Measurements from ENCODE around the gene TRIM31.

The TRIM31 gene

DNA sequence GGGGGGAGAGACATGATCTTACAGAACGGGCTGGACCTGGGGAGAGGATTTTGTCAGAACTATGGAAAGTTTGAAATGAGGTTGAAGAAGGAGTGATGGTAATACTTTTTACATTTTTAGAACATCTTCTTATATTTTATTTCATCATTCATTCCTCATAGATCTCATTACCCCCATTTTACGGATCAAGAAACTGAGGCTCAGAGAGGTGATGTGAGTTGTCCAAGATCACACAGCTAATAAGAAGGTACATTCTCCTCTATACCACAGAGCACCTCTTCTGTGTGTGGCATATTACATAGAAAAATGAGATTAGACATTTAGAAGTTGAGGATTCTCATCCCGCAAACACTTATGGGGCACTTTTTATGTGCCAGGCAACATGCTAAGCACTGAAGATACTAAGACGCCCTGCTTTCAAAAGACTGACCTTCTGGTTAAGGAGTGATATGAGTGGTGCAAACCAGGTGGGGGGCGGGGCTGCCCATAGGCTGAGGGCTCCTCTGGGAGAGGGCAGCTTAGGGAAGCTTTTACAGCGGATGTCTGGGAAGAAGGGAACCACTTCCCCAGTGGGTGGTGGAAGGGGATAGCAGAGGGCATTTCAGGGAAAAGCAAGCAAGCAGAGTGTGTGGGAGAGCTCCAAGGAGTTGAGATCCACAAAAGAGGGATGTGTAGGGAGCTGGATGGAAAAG lies 19.9 kb downstream of the TRIM31 start:
- Mint-ChIP-seq H3K4me3 (no peak overlapping the region), H3K4me1 (ENCODE audit: low read depth) (peaks cover 3% of the 10 kb centered on the region), H3K27ac (no peak overlapping the region)

DNA sequence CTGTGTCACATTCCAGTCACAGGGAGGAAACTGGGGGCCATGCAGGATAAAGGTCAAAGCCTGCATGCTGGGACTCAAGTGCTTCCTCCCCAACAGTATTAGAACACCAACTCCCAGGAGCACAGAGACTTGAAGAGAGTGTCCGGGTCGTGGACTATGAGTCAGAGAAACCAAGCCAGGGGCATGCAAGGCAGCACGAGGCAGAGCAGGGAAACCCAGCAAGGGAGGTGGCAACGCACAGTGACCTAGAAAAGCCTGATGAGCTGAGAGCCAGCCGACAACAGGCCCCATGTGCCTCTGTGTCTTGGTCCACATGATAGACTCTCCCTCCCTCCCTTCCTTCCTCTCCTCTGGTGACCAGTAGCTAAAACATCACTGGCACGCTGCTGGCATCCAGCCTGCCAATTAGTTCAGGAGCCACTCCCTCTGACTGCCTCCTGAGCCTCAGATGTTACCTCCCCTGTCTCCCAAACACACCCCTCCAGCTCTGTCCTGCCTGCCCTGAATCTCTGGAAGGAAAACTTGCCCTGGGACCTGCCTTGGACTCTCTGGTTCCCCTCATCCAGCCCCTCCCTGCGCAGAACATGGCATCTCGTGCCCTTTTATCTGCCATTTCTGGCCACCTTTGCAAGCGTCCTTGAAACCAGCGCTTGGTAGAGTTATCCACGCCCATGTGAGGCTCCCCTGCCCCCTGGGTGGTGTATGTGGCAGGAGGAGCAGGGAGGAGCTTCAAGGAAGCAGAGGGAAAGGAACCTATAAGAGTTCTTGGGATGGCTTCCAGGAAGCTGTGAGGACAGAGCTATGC lies 21.1 kb downstream of the TRIM31 start:
- DNase-seq (ENCODE audit: low spot score), result no peak
- no peaks in the 10 kb centered on the region for H3K9me3 Mint-ChIP-seq
- H3K27me3 Mint-ChIP-seq (ENCODE audit: low read depth), result peaks cover 75% of the 10 kb centered on the region
- H3K36me3 Mint-ChIP-seq (ENCODE audit: low read depth), result no peaks in the 10 kb centered on the region
- no peak overlapping the region for H3K27ac Mint-ChIP-seq
- no peaks in the 10 kb centered on the region for H3K4me1 Mint-ChIP-seq (ENCODE audit: low read depth)
- no peak overlapping the region for H3K4me3 Mint-ChIP-seq

More for the DNA sequence above, 19.9 kb downstream of the TRIM31 start:
- no peak for DNase-seq (ENCODE audit: low spot score)
- Mint-ChIP-seq H3K27me3 (ENCODE audit: low read depth) (peaks cover 77% of the 10 kb centered on the region), H3K36me3 (ENCODE audit: low read depth) (no peaks in the 10 kb centered on the region), H3K9me3 (no peaks in the 10 kb centered on the region)

DNA sequence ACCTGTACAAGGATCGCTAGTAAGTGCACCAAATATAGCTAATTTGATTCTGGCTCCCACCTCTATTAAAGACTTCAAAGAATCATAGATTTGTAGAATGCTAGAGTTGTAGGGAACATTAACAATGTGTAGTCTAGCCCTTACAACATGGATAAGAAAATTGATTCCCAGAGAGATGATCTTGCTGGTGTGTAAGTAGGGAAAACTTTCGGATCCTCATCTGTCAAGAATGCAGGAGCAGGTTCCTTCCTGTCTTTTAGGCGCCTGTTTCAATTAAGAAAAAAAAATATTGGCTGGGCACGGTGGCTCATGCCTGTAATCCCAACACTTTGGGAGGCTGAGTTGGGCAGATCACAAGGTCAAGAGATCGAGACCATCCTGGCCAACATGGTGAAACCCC lies 25.0 kb downstream of the TRIM31 start:
- H3K9me3 Mint-ChIP-seq, result no peaks in the 10 kb centered on the region
- H3K36me3 Mint-ChIP-seq (ENCODE audit: low read depth), result no peaks in the 10 kb centered on the region
- H3K4me3 Mint-ChIP-seq, result no peak overlapping the region
- no peak overlapping the region for H3K27ac Mint-ChIP-seq
- no peaks in the 10 kb centered on the region for H3K4me1 Mint-ChIP-seq (ENCODE audit: low read depth)
- peaks cover 59% of the 10 kb centered on the region for H3K27me3 Mint-ChIP-seq (ENCODE audit: low read depth)
- DNase-seq (ENCODE audit: low spot score), result no peak

DNA sequence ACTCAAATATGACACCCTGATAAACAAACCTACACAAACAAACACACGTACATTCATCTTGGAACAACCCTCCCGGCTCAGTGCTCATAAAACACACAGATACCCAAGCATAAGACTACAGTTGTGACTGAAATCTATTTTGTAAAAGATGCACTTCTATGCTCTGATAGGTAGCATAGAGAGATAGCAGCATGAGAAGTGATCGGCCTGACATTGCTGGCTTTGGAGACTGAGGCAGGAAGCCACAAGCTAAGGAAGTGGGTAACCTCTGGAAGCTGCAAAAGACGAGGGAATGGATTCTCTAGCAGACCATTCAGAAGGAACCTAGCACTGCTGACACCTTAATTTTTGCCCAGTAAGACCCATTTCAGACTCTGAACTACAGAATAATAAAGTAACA lies 35.7 kb downstream of the TRIM31 start:
- Mint-ChIP-seq H3K27ac (no peak overlapping the region), H3K4me3 (peak overlapping the region; percentile 42), H3K4me1 (ENCODE audit: low read depth) (peaks cover 24% of the 10 kb centered on the region), H3K36me3 (ENCODE audit: low read depth) (peaks cover 4% of the 10 kb centered on the region), H3K27me3 (ENCODE audit: low read depth) (peaks cover 73% of the 10 kb centered on the region), H3K9me3 (no peaks in the 10 kb centered on the region)
- no peak for DNase-seq (ENCODE audit: low spot score)

DNA sequence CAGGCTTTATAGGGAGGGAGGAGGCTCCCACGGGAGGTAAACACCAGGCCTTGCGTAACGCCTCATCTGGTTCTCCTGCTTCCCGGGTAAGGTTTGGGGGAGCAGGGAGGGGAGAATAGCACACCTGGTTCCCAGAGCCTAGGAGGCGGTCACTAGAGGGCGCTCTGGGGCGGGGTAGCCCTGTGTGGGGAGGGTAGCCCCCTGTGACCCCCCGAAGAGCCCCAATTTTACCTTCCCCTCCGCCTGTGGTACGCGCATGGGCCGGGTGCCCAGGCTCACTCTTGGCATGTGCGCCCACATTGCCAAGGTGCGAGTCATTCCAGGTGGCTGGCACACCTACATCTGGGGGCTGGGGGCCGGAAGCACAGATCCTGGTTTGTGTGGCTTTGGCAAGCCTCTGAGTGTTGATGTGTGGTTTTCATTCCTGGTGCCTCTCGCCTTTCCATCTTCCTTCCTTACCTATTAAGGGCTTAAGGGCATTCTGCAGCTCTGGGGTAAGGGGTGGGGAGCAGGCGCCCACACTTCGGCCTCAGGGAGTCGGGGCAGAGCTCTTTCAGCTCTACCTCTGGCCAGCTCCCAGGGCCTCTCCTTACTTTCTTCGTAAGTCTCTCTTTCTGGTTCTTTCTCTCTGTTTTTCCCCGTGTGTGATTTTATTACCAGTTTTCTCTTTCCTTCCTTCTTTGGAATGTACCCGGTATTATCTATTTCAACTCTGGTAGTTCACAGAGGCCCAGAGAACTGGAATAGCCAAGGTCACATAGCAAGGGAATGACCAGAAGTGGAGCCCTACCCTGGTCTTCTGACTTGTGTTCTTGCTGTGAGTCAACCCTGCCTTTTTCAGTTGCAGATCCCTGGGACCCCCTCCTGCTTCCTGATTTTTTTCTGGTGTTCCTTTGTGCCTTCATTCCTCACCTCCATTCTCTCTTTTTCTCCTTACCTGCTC lies 36.8 kb downstream of the TRIM31 start:
- no peak overlapping the region for H3K27ac Mint-ChIP-seq
- no peak for DNase-seq (ENCODE audit: low spot score)
- H3K36me3 Mint-ChIP-seq (ENCODE audit: low read depth), result peaks cover 9% of the 10 kb centered on the region
- H3K4me3 Mint-ChIP-seq, result peak overlapping the region; percentile 59
- peaks cover 29% of the 10 kb centered on the region for H3K4me1 Mint-ChIP-seq (ENCODE audit: low read depth)
- H3K27me3 Mint-ChIP-seq (ENCODE audit: low read depth), result peaks cover 82% of the 10 kb centered on the region
- H3K9me3 Mint-ChIP-seq, result no peaks in the 10 kb centered on the region

DNA sequence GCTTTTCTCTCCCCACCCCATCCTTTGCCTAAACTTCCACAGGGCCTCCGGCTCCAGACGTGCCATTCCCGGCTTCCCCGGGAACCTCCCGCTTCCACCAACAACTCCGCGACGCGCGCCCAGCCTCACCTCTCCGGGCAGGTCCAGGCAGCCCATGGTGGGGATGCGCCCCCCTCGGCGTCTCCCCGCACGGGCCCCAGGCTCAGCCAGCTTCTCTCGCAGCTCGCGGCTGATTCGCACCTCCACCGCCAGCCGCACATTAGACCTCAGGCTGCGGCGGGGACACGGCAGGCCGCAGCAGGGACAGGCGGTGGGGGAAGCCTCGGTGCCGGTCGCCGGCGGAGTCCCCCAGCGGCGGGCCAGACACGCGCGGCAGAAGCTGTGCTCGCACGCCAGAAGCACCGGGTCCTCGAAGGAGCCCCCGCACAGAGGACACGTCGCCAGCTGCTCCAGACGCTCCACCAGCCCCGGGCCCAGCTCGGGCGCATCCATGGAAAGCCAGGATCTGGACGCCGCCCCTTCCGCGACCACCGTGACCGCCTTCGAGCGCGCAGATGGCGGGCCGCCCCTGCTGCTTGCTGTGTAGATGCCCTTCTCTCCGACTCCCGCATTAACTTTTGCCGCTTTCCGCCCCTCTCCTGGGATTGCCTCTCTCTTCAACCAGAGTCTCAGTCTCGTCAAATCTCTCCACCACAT lies 37.6 kb downstream of the TRIM31 start, which contains the start of gene RNF39:
Gene RNF39 (minus strand): TSS at position 676 of the 696 bp plus-strand sequence. CDS start 184 bp downstream, at position 492.
- no peak for DNase-seq (ENCODE audit: low spot score)
- Mint-ChIP-seq H3K27ac (no peak within 1 kb of the TSS), H3K27me3 (ENCODE audit: low read depth) (peaks cover 87% of the 10 kb centered on the region), H3K36me3 (ENCODE audit: low read depth) (peaks cover 17% of the 10 kb centered on the region), H3K4me3 (peak within 1 kb of the TSS; percentile 59), H3K9me3 (no peaks in the 10 kb centered on the region), H3K4me1 (ENCODE audit: low read depth) (peaks cover 35% of the 10 kb centered on the region)

DNA sequence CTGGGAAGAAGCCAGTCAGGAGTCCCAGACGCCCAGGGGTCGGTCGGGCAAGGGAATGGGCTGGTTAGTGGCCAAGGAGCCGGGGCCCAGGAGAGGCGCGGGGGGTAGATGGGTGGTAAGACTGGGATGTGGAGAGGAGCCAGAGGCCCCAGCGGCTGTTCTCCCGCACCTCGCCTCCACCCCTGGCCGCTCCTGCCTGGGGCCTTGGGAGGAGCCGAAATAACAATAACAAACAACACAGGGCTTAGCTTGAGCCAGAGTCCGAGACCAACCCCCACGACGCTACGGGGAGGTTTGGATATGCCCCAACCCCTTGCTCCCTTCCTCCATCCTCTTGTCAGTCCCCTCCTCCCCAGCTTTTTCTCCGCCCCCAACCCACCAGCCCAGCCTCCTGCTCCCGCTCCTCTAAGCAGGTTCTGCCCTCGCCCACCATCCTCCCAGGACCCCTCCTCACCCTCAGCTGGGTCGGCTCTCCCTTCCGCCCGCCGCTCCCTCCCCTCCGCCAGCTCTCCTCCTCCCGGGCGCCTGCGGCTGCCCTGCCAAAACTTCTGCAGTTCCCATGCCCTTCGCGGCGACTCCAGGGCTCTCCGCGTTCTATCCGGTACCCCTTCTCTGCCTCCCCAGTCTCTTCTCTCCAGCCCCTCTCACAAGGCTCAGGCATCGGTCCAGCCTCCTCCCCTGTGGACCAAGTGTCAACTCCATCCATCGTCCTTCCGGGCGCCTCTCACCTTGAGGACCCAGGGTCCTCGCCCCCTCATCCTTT lies 38.4 kb downstream of the TRIM31 start:
- Mint-ChIP-seq H3K4me3 (peak overlapping the region; percentile 16), H3K27ac (no peak overlapping the region), H3K9me3 (no peaks in the 10 kb centered on the region), H3K27me3 (ENCODE audit: low read depth) (peaks cover 82% of the 10 kb centered on the region), H3K36me3 (ENCODE audit: low read depth) (peaks cover 24% of the 10 kb centered on the region), H3K4me1 (ENCODE audit: low read depth) (peaks cover 37% of the 10 kb centered on the region)
- no peak for DNase-seq (ENCODE audit: low spot score)

DNA sequence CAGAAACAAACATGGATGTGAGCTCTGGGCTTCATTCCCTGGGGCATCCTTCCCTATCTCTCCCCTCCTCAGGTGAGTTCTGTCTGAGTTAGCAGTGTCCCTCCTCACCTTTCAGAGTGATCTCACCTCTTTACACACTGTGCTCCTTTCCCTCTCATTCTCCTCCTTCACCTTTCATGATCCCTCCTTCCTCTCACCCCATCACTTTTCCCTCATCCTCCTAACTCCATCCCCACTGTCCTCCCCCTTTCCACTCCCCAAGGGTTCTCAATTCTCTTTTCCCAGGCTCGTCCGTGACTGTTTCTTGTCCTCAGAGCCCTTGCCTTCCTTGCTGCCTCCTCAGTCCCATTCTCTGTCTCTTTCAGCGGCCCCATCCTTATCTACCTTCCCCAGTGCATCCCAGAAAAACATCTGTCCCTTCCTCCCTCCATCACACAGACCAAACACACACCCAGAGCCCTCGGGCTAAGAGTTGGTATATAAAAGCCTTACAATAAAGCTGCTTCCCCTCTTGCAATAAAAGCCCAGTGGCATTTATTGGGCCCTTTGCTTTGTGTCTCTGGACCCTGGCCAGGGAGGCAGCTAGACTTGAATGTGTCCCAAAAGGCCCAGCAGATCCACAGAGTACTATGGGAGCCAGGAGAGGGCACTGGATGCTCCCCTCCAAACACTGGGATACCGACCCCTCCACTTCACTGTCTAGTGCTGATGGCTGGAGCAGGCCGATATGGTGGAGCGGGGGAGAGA lies 39.2 kb downstream of the TRIM31 start:
- H3K4me3 Mint-ChIP-seq, result no peak overlapping the region
- DNase-seq (ENCODE audit: low spot score), result no peak
- peaks cover 37% of the 10 kb centered on the region for H3K4me1 Mint-ChIP-seq (ENCODE audit: low read depth)
- H3K27me3 Mint-ChIP-seq (ENCODE audit: low read depth), result peaks cover 74% of the 10 kb centered on the region
- no peak overlapping the region for H3K27ac Mint-ChIP-seq
- peaks cover 29% of the 10 kb centered on the region for H3K36me3 Mint-ChIP-seq (ENCODE audit: low read depth)
- H3K9me3 Mint-ChIP-seq, result no peaks in the 10 kb centered on the region

DNA sequence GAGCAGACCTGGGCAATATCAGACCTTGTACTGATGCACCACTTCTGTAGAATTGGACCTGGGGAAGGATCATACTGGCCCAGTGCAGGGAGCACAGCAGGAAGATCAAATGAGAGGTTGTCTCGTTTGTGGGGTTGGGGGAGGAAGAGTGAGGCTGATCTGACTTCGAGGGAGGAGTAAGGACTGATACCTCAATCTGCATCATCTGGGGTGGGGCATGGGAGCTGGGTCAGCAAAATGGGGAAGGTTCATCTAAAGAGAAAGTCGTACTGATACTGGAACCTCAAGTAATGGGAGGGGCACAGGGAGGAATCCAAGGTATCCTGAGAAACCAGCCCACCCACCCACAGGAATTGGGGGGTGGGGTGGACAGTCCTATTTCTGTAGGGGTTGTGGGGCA lies 41.0 kb downstream of the TRIM31 start:
- no peak overlapping the region for H3K27ac Mint-ChIP-seq
- H3K27me3 Mint-ChIP-seq (ENCODE audit: low read depth), result peaks cover 62% of the 10 kb centered on the region

DNA sequence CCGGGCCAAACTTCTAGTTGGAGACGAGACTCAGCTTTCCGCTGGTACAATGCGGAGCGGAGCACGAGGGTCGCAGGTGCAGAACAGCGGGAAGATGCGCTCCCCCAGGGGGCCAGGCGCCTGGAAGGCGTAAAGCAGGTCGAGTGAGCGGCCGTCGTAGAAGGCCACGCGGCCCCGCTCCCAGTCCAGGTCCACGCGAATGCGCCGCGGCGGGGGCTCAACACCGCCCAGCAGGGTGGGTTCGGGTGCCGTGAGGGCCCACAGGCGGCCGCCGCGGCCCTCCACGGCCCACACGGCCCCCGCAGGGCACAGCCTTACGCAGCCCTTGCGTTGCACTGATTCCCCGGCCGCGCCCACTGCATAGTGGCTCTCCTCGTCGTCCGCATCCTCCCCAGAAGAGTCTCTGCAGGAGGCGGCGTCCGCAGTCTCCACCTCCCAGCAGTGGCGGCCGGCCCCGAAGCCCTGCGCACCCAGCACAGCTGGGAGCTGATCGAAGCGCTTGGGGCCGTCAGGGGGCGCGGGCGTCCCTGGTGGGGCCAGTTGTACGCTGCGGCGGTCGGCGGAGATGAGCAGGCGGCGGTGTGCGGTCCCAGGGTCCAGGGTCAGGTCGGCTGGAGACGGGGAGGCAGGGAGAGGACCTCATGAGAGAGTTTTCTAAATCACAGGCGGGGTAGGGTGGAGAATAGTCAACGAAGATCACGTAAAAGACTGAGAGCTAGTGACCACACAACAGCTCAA lies 41.6 kb downstream of the TRIM31 start:
- Mint-ChIP-seq H3K27ac (no peak overlapping the region), H3K4me1 (ENCODE audit: low read depth) (peaks cover 31% of the 10 kb centered on the region), H3K27me3 (ENCODE audit: low read depth) (peaks cover 56% of the 10 kb centered on the region), H3K9me3 (no peaks in the 10 kb centered on the region), H3K4me3 (peak overlapping the region; percentile 5), H3K36me3 (ENCODE audit: low read depth) (peaks cover 42% of the 10 kb centered on the region)
- no peak for DNase-seq (ENCODE audit: low spot score)

More for the DNA sequence above, 41.0 kb downstream of the TRIM31 start:
- H3K4me1 Mint-ChIP-seq (ENCODE audit: low read depth), result peaks cover 35% of the 10 kb centered on the region
- no peaks in the 10 kb centered on the region for H3K9me3 Mint-ChIP-seq
- no peak for DNase-seq (ENCODE audit: low spot score)
- peaks cover 40% of the 10 kb centered on the region for H3K36me3 Mint-ChIP-seq (ENCODE audit: low read depth)
- peak overlapping the region; percentile 5 for H3K4me3 Mint-ChIP-seq

DNA sequence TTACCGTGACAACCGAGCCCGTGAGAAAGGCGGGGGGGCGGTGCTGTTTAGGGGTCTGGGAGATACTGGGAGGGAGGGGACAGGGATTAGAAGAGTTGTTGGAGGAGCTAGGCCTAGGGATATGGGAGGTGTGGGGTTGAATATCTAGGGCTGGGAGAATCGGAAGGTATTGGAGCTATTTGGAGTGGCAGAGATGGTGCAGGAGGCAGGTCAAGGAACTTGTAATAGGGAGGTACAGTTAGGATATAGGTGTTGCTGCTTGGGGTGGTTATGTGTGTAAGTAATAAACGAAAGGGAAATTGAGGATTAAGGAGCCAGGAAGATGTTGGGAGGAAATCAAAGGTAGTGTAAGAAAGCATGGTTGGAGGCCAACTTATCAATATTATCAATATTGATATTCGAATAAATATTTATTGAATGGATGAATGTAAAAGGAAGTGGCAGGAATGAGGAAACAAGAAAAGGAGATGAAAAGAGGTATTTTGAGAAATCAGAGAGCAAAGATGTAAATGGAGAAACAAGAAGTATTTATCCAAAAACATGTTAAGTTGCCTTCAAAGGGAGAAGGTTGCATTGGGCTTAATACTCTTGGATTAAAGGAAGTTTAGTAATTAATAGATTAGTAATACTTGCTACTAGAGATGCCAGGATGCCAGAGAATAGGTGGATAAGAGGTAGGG lies 45.3 kb downstream of the TRIM31 start:
- peak overlapping the region; percentile 99 for H3K27ac Mint-ChIP-seq
- DNase-seq (ENCODE audit: low spot score), result no peak
- H3K4me1 Mint-ChIP-seq (ENCODE audit: low read depth), result peaks cover 42% of the 10 kb centered on the region
- H3K36me3 Mint-ChIP-seq (ENCODE audit: low read depth), result peaks cover 61% of the 10 kb centered on the region
- H3K4me3 Mint-ChIP-seq, result peak overlapping the region; percentile 99
- H3K9me3 Mint-ChIP-seq, result no peaks in the 10 kb centered on the region
- peaks cover 22% of the 10 kb centered on the region for H3K27me3 Mint-ChIP-seq (ENCODE audit: low read depth)
